Frontal cortex (tissue), 4 donors: ENCODE measurements around the gene LRRTM4. TPM values are rescaled to one million over a fixed set of nuclear protein-coding genes. Genes with fewer than 3 reads are reported as not detected.

Experiments used
- DNase-seq, 2 donors: peaks; one replicate each; pipeline ENCODE4 v3.0.0; 2012; ENCODE audit warnings: low spot score in 2 of 2
- FAIRE-seq: peaks from 2 replicates; lab custom pipeline; 2012; peaks lifted over from hg19 to GRCh38; lab: Jason Lieb, UNC
- total RNA-seq: library from RNA; depleted of rRNA; stranded (reverse); fragments of >200 nt; gene quantifications from one replicate; pipeline ENCODE4 v1.2.3, GENCODE V29; 2014
- donor health status: control.
- donor health status: control.
- donor health status: control.

LRRTM4 gene
- total RNA-seq, 1 donor from 2014 or later: 46.1 TPM

DNA sequence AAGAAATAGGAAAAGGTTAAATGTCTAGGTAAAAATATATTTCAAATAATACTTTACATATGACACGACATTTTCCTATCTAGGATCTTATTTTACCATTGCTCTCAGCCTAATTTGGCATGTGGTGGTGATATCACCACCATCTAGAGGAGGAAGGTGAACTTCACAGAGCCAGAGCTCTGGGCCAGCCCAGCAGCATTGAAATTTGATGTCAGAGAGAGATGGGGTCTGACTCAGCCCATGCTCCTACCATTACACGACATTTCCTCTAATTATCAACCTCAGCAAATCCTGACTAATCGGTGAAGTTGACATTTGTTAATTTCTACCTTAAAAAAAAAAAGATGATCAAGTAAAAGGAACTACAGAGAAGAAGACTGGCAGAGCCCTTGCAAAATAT, 42.3 kb downstream of the LRRTM4 start:
- no peak for DNase-seq
- FAIRE-seq: no peak

DNA sequence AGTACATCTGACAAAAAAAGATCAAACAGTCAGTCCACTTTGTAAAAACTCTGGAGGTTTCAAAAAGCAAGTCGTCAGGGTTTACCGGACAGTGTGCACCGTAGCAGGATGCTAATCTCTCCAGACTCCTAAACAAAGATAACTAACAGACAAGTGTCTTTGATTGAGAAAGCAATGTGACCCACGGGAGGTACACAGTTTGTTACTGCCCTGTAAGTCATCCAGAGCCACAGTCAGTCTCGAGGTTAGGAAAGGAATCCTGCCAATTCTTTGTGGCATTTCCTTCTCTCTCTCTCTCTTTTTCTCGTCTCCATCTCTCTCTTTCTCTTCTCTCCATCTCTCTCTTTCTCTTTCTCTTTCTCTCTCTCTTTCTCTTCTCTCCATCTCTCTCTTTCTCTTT, 42.8 kb downstream of the LRRTM4 start:
- DNase-seq: no peak
- no peak for FAIRE-seq

DNA sequence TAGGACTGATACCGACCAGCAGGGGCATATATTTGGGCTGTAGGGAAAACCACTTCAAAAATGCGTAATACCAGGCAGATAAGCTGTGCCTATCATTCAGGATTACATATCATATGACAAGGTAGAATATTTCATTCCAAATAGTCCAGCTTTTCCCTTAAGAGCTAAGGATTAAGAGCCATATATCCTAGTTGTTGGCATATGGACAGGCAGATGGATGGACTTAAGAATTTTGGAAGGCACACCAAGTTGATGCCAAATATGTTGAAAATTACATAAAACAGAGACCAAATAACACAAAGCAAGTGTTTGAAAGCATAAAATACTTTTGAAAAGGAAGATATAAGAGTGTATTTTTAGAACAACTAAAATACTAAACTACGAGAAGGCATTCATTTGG, 52.1 kb downstream of the LRRTM4 start:
- DNase-seq (no peak), FAIRE-seq (no peak)

DNA sequence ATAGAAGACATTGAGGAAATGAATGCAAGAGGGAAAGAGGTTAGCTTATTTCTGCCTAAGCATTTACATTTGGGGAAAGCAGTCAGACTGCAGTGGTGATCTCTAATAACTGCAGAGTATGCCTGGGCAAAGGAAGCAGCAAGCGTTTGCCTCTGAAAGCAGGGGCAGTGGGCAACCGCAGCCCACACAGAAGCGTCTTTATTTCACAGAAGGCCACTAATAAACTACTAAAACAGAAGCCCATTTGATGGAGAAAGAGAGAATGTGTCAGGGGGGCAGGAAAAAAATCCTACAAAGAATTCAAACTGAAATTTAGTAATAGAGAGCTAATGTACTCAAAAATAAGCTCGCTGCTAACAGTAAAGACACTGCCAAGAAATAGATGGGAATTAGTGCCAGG, 53.1 kb downstream of the LRRTM4 start:
- DNase-seq (no peak), FAIRE-seq (no peak)

DNA sequence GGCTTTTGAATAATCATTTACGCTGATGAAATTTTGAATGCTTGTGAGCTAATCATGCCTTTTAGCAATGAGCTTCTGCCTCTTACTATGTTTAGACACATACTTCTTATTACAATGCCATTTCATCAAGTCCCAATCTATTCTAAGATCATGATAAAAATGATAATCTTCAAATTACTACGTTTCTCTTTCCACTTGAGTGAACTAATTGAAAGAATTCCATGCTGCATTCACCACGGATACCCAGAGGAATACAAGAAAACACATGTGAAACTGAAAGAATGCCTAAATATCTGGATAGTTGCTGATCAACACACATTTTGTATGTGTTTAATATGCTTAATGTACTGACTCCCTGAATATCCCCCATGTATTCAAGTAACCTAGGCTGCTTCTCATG, 62.3 kb downstream of the LRRTM4 start:
- FAIRE-seq (no peak), DNase-seq (no peak)

DNA sequence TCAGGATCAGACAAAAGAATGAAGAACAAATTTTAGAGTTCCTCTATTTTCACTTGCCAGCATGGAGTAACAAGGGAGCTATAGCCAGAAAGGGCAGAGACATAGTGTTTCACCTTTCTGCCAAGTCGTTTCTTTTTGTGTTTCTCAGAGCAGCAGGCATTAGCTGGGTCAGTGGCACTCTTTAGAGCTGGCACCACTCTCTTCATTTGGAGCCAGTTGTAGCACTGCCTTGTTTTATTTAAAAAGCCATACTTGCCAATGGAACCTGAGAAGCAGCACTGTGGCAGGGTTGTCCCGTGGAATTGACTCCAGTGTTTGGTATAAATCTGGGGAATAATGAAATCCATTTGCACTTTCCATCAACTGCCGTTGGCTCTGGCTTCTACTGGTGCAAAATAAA, 64.0 kb downstream of the LRRTM4 start:
- DNase-seq (no peak), FAIRE-seq (no peak)

DNA sequence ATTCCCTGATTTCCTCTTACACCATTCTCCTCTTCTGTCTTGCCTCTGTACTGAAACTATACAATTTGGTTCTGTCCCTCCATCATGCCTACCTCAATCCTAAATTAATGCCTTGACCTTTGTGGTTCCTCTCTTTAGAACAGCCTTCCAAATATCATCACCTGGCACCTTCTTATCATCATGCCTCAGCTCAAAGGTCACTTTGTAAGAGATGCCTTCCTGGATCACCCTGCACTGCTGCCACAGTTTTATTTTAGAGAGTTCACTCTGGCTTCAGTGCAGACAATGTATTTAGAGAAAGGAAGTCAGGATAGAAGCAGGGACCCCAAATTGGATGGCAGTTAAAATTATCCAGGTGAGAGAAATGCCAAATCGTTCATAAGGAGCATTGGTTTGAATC, 64.5 kb downstream of the LRRTM4 start:
- no peak for DNase-seq
- FAIRE-seq: no peak

DNA sequence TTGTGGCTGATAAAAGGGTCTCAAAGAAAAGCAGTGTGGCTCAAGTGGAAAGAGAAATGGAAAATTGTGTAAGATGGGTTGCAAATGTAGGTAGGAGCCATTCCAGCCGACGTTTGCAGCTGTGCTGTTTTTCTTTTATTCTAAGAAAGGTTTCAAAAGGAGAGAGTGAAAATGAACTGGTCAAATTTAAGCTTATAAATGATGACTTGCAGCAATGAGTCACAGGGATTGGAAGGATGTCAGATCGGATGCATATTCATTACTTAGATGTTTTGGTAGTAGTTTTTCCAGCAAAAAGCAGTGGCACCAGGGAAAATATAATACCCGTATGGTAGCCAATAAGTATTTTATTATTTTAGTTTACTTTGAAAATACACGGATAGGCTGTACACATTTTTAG, 79.1 kb downstream of the LRRTM4 start:
- FAIRE-seq: no peak
- no peak for DNase-seq

DNA sequence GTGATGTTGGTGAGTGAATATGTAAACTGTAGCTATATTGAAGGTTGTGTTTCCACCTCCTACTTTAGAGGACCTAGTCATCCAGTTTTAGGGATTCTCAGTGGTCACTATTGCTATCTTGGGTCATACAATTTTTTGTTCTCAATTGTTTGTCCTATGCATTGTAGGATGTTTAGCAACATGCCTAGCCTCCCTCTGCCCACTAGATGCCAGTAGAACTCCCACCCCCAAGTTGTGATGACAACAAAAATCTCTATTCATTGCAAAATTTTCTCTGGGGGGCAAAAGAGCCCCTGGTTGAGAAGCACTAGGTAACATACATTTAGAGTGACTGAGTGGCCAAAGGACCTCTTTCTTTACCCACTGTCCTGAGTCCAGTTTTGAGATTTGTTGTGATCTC, 87.3 kb downstream of the LRRTM4 start:
- no peak for FAIRE-seq
- no peak for DNase-seq

DNA sequence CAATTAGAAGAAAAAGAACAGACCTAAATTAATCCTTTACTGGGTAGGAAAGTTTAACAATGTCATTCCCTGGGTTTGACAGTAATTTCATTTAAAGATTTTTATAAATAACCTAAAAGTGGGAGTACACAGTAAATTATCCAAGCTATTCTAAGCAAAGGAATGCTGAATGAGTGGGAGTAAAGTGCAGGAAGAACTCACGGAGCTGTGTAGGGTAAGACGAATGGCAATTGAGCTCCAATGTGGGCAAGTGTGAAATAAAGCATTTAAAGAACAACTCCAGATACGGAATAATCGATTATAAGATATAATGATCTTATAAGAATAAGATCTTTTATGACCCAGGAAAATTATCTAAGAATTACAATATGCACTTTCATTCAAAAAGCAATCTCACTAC, 93.2 kb downstream of the LRRTM4 start:
- FAIRE-seq (no peak), DNase-seq (no peak)

DNA sequence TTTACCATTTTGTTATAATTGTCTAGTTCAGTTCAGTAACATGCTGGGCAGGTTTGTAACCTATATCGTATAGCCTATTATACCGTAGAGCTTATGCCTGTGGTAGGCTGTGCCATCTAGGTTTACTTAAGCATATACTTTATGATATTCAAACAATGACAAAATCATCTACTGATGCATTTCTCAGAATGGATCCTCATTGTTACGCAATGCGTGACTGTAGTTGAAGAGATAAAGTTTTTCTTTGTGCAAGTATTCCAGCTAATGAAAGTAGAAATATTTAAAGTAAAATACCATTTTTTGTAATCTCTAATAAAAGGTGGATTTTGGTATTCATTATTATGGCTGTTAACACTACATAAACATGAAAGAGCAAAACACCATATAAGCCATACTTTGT, 100.2 kb downstream of the LRRTM4 start:
- FAIRE-seq (no peak), DNase-seq (no peak)

DNA sequence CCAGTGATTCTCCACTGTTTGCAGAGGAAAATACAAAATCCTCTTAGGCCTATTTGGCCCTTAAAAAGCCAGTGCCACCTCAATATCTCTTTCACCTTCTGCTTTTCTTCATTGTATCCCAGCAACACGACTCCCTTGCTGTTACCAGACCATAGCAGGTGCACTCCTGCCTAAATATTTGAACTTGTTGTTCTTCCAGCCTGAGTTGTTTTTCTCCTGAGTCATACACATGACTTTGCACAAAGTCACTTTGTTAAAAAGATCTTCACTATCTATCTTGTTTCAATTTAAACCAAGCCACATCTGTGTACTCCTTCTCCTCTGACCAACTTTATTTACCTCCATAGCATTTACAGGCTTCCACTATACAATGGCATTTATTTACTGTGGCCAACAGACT, 103.6 kb downstream of the LRRTM4 start:
- no peak for DNase-seq
- FAIRE-seq: no peak

DNA sequence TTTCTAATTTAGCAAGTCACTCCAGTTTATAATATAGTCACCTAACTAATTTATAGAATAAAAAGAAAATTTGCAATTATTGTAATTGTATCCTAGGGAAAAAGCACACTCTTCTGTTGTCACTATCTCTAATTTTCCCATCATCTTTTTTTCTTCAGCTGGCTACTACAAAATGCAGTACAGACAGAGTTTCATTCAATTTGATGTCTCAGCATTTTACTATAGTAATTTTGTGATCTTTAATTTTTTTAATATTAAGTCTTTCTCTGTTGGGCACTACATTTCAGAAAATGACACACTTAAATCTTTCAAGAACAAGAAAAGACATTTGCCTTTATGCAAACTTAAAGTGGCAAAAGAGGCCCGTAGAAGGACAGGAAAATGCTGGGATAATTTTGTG, 118.0 kb downstream of the LRRTM4 start:
- FAIRE-seq: no peak

DNA sequence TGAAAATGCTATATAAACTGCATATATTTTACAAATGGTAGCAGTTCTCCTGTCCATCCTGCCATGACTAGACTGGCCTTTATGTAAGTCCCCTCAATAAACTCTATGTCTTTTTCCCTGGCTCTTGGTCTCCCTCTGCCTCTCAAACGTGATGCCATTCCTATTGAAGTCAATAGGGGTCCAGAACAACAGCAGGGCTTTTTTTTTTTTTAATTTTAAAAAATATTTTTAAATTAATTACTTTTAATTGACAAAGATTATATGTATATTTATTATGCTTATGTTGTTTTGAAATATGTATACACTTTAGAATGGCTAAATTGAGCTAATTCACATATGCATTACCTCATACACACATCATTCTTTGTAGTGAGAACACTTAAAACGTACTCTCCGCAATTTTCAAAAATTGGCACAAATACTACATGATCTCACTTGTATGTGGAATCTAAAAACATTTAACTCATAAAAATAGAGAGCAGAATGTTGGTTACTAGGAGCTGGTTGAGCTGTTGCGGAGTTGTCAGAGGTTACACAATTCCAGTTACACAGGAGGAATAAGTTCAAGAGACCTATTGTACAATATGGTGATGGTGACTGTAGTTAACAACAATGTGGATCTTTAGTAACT, 123.1 kb downstream of the LRRTM4 start:
- no peak for FAIRE-seq
- no peak for DNase-seq

More for the DNA sequence above, 118.0 kb downstream of the LRRTM4 start:
- DNase-seq: no peak

DNA sequence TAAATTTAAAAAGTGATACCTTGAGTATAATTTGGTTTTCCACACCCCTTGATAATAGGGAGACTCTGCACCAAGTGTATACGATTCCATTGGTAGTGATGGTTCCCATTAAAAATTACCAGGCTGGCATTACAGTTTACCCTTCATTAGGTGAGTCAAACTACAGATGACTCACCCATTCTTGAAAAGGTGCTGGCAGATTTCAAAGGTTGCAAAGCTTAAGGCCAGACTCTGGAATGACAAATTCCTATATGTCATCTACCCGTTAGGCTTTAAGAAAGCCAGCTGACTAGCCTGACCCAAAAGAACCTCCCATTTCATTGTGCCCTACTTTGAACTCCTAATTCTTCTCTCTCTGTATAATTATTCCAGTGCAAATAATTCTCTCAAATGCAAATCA, 124.4 kb downstream of the LRRTM4 start:
- FAIRE-seq: no peak
- no peak for DNase-seq

DNA sequence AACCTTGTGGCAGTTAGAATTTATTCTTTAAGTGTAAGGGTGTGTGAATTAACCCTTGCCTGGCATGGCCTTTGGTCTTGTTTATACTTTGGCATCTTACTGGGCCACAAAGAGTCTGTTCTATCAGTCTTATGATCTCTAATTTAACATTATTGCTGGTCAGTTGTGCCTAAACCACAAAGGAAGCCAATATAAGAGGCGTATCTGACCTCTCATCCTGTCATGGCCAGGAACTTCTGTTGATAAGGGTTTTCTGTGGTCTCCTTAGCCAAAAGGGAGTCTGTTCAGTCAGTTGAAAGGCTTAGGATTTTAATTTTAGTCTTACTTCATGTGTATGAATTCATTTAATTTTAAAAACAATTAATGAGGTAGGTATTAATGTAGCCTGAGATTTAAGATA, 127.2 kb downstream of the LRRTM4 start:
- DNase-seq: no peak

DNA sequence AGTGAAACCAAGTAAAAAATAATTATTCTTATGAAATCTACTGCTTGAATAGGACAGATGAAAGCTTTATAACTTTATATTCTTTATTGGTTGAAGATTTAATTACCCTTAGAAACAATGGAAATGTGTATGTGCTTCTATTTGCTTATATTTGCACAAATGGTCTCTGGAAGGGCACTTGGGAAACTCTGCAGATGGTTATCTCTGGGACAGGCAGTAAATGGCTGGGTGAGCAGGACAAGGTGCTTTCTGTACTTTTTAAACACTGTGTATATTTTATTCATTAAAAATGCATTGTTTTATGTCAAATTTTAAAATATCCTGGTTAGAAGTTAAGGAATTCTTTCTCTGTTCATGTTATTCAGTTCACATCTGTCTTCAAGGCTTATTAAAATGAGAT, 131.1 kb downstream of the LRRTM4 start:
- no peak for FAIRE-seq
- DNase-seq: no peak

More for the DNA sequence above, 127.2 kb downstream of the LRRTM4 start:
- FAIRE-seq: no peak

DNA sequence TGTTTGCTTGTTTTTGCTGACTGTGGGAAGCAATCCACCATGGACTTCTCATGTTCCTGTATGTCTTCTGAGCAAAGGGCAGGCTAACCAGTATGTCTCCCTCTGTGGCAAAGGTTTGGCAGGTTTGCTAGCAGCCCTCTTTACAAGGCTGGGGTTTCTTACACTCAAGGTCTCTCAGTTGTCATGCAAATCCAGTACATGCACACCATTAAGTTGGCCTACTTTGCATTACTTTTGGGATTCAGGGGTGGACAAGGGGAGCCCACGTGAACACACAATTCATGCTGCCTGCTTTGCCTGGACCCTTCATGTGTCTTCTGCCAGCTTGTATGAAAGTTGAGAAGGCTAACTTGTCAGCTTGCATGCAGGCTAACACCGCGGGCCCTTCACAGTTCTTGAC, 134.9 kb downstream of the LRRTM4 start:
- FAIRE-seq: no peak
- no peak for DNase-seq

DNA sequence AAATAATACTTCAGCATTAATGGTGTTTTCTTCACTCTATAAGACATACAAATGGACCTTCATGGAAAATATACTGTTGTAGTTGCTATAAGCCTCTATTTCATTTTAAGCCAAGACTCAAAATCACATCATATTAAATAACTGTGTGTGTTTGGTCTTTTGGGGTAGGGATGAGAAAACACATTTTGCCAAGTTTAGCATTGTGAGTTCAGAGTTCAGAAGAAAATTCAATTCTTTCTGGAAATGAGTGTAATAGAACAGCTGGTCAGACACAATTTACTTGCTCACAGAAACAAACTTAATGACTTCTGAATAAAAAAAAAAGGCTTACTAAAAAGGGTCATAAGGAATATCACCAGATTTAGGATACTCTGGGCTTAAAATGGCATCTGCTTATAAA, 149.5 kb downstream of the LRRTM4 start:
- FAIRE-seq (no peak), DNase-seq (no peak)

DNA sequence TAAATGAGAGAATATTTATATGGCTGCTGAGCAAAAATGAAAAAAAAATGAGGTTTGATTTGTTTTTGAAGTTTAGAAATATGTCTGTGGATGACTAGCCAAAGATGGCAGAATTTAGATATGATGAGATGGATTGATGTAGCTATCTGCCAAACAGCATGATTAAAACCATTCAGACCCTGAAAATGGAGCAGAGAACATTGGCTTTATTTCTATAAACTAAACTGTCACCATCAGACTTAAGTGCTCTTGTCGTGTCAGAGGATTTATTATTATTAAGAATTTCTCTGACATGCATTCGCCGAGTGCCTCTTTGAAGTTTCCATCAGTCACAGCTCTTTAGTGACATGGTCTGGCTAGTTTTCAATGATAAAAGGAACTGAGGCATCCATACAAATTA, 151.7 kb downstream of the LRRTM4 start:
- FAIRE-seq (no peak), DNase-seq (no peak)

DNA sequence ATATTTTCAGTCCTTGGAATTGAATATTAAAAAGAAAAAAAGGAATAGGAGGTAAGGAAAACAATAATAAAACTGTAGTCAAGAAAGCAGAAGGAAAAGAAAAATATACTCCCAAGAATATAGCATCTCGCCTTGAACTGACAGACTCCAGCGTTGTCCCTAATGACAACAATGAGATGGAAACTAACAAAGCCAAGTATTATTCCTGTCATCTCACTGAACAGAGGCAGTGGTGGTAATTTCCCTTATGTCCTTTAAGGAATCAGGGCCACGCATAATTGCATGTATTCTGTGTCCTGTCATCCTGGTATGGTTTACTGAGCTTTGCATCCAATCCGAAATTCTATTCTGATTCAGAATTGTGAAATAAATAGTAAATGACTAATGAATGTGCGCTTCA, 158.9 kb downstream of the LRRTM4 start:
- FAIRE-seq: no peak
- DNase-seq: no peak

DNA sequence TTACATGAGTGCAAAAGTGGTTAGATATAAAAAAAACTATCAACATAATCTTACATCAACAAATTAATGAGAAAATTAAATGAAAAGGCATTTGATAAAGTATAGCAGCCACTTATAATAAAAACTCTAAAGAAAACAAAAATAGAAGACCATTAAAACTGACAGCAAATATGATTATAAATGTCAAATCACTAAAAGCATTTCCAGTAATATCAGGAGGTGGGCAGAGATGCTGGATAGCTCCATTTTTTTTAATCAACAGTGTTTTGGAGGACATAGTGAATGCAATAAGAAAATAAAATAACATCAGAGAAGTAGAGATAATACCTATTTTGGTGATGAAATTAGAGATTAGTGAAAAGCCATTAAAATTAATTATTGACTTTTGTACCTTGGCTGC, 173.4 kb downstream of the LRRTM4 start:
- no peak for FAIRE-seq

DNA sequence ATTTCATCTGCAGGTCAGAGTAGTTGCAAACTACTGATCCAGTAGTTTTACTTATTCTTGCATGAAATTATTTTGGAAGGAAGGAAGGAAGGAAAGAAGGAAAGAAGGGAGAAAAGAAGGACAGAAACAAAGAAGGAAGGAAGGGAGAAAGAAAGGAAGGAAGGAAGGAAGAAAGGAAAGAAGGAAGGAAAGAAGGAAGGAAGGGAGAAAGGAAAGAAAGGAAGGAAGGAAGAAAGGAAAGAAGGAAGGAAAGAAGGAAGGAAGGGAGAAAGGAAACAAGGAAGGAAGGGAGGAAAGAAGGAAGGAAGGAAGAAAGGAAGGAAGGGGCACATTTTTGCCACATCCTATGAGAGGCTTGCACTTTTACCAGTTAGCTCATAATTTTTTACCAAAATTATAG, 186.2 kb downstream of the LRRTM4 start:
- no peak for FAIRE-seq
- DNase-seq: no peak

More for the DNA sequence above, 173.4 kb downstream of the LRRTM4 start:
- DNase-seq: no peak
